22Rv1 (cell line): ENCODE data around the gene SLC26A1.

Experiments used
- H3K27ac ChIP-seq: fragments of 450-650 bp; 2 replicates; pipeline ENCODE4 v1.5.1; 2017
- CTCF ChIP-seq: fragments of 450-650 bp; IDR thresholded peaks from 2 replicates; pipeline ENCODE4 v1.5.1; 2017; ENCODE audit warnings: mild to moderate bottlenecking
- ZFX ChIP-seq: fragments of 450-650 bp; IDR thresholded peaks from 2 replicates; pipeline ENCODE4 v1.6.1; 2017; ENCODE audit warnings: antibody characterized with exemption, borderline replicate concordance

SLC26A1 gene

GRCh38 chr4:996030-996996 is 3.1 kb upstream of the SLC26A1 start:
- TF ChIP-seq CTCF (no peak), ZFX (no peak)
- H3K27ac ChIP-seq = no peak overlapping the region

- TF ChIP-seq CTCF (no peak), ZFX (no peak)
- peak overlapping the region; percentile 99; the same call in 1 of the 2 replicates for H3K27ac ChIP-seq
These were observed 2.3 kb upstream of the SLC26A1 start for GRCh38 chr4:995311-996026.

GRCh38 chr4:992297-993110 is 700 bp downstream of the SLC26A1 start:
- peak overlapping the region; percentile 99 for H3K27ac ChIP-seq
- TF ChIP-seq ZFX (no peak), CTCF (no peak)

GRCh38 chr4:991451-992296 is 1.5 kb downstream of the SLC26A1 start:
- no peak for TF ChIP-seq CTCF
- TF ChIP-seq ZFX = no peak

GRCh38 chr4:990746-991367 is 2.3 kb downstream of the SLC26A1 start:
- no peak for TF ChIP-seq CTCF
- no peak for TF ChIP-seq ZFX
- no peak overlapping the region for H3K27ac ChIP-seq

More at GRCh38 chr4:991451-992296, 1.5 kb downstream of the SLC26A1 start:
- H3K27ac ChIP-seq = peak overlapping the region; percentile 99

DNA sequence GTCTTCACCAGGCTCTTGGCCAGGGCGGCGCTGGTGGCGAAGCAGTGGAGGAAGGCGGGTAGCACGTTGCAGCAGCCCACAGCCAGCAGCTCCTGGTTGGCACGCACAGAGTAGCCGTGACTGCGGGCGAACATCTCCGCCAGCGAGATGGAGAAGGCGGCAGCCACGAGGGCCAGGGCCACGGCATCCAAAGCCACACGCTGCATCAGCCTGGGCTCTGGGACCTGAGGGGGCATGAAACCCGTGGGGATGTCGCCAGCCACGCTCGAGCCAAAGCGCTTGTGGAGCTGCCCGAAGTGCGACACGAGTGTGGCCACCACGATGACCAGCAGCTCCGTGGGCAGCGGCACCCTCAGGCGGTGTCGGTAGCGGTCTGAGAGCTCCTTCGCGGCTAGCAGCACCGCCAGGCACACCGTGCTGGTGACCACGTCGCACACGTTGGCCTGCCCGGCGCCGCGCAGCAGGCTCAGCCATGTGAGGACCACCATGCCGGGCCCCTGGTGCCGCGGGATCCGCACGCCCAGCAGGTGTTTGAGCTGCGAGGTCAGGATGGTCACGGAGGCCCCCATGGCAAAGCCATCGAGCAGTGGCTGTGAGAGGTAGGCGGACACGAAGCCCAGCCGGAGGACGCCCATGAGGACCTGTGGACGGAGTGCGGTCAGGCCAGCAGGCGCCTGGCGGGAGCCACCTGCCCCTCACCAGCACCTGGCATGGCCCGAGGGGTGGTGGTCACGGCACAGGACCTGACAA is 3.3 kb downstream of the SLC26A1 start:
- TF ChIP-seq ZFX = no peak
- no peak for TF ChIP-seq CTCF
- H3K27ac ChIP-seq = no peak overlapping the region
